SK-N-SH (cell line): Measurements from ENCODE around the gene FOXF1. TPM values are rescaled to one million over a fixed set of nuclear protein-coding genes. Genes with fewer than 3 reads are reported as not detected.
A peak's percentile ranks its signal among the peaks of the same experiment; 100 is the strongest.

Experiments used
- CTCF ChIA-PET: fragments of 300-600, 350-600 bp; formaldehyde crosslinking; extraction: SDS; loops from one replicate; lab custom pipeline; 2021; lab: Yijun Ruan, JAX
- POLR2A ChIA-PET: fragments of 350-600 bp; sonication (Branson Sonifier 250); formaldehyde crosslinking; extraction: SDS; loops from one replicate; lab custom pipeline; 2020; ENCODE audit warnings: antibody characterized with exemption, inconsistent platforms; lab: Yijun Ruan, JAX
- DNase-seq: peaks from one replicate; pipeline ENCODE4 v3.0.0; 2012
- H2AFZ ChIP-seq: fragments of 200-600 bp; sonication (generic); 2 replicates; pipeline ENCODE4 v1.8.1; 2016; ENCODE audit warnings: antibody characterized with exemption, mild to moderate bottlenecking, low read depth
- H3F3A ChIP-seq: fragments of 200-600 bp; sonication (generic); replicated peaks from 2 replicates; pipeline ENCODE3; 2016; ENCODE audit warnings: antibody characterized with exemption, mild to moderate bottlenecking; ENCODE audit not compliant: insufficient read depth
- H3K27ac ChIP-seq, 2 experiments: fragments of 200-500 bp in 1 of 2; fragments of 200-600 bp in 1 of 2; sonication (Bioruptor generic) in 1 of 2; sonication (generic), shearing (Covaris generic) in 1 of 2; 2 replicates each; pipeline versions ENCODE4 v1.5.1 to v1.6.1; 2014 to 2016; ENCODE audit warnings: low read depth in 2 of 2, inconsistent platforms in 1 of 2, low read length in 1 of 2, mild to moderate bottlenecking in 1 of 2, mixed read lengths in 1 of 2
- H3K27me3 ChIP-seq: fragments of 200-600 bp; sonication (generic), shearing (Covaris generic); 2 replicates; pipeline ENCODE4 v1.6.1; 2016; ENCODE audit warnings: mixed run types; ENCODE audit not compliant: insufficient read depth
- H3K36me3 ChIP-seq, 2 experiments: fragments of 200-500 bp in 1 of 2; fragments of 200-600 bp in 1 of 2; sonication (Bioruptor generic) in 1 of 2; sonication (generic) in 1 of 2; replicated peaks in 1 of 2; 2 replicates each; pipeline versions ENCODE3 to v1.5.1; 2014 to 2016; ENCODE audit warnings: low read length in 1 of 2, mild to moderate bottlenecking in 1 of 2; ENCODE audit not compliant: insufficient read depth in 2 of 2, control insufficient read depth in 1 of 2
- H3K4me1 ChIP-seq, 2 experiments: fragments of 200-500 bp in 1 of 2; fragments of 200-600 bp in 1 of 2; sonication (Bioruptor generic) in 1 of 2; sonication (generic), shearing (Covaris generic) in 1 of 2; 2 replicates each; pipeline versions ENCODE4 v1.5.1 to v1.6.1; 2014 to 2016; ENCODE audit warnings: low read depth in 1 of 2, low read length in 1 of 2, mixed run types in 1 of 2; ENCODE audit not compliant: insufficient read depth in 2 of 2, control insufficient read depth in 1 of 2
- H3K4me2 ChIP-seq: fragments of 200-600 bp; sonication (generic), shearing (Covaris generic); 2 replicates; pipeline ENCODE4 v1.6.1; 2017; ENCODE audit warnings: mixed run types
- H3K4me3 ChIP-seq, 2 experiments: fragments of 200-500 bp in 1 of 2; fragments of 200-600 bp in 1 of 2; sonication (Bioruptor generic) in 1 of 2; sonication (generic), shearing (Covaris generic) in 1 of 2; 2 replicates each; pipeline versions ENCODE4 v1.5.1 to v1.8.1; 2014 to 2016; ENCODE audit warnings: low read depth in 2 of 2, inconsistent platforms in 1 of 2, low read length in 1 of 2, mild to moderate bottlenecking in 1 of 2, mixed read lengths in 1 of 2, moderate library complexity in 1 of 2
- H3K79me2 ChIP-seq: fragments of 200-600 bp; sonication (generic); 2 replicates; pipeline ENCODE4 v1.8.1; 2017; ENCODE audit warnings: mild to moderate bottlenecking; ENCODE audit not compliant: insufficient read depth
- H3K9ac ChIP-seq: fragments of 200-600 bp; sonication (generic); 2 replicates; pipeline ENCODE4 v1.6.1; 2017; ENCODE audit warnings: mixed run types
- H3K9me2 ChIP-seq: fragments of 200-600 bp; sonication (generic); 2 replicates; pipeline ENCODE4 v1.6.1; 2017; ENCODE audit warnings: mixed run types
- H3K9me3 ChIP-seq: fragments of 200-600 bp; sonication (generic); 2 replicates; pipeline ENCODE4 v1.6.1; 2017; ENCODE audit warnings: mixed run types, mild to moderate bottlenecking, moderate library complexity
- H4K20me1 ChIP-seq: fragments of 200-600 bp; sonication (generic); 2 replicates; pipeline ENCODE4 v1.6.1; 2017; ENCODE audit warnings: mild to moderate bottlenecking, mixed run types; ENCODE audit not compliant: insufficient read depth
- ELF1 ChIP-seq: IDR thresholded peaks from 2 replicates; pipeline ENCODE4 v1.4.0; 2012
- EP300 ChIP-seq, 2 experiments: IDR thresholded peaks; 2 replicates each; pipeline versions ENCODE4 v1.4.0 to v1.6.1; 2012; ENCODE audit warnings: borderline replicate concordance in 1 of 2, low read depth in 1 of 2, low read length in 1 of 2
- EZH2phosphoT487 ChIP-seq: fragments of 200-600 bp; sonication (generic); IDR thresholded peaks from 2 replicates; pipeline ENCODE4 v1.6.1; 2017; ENCODE audit warnings: low read depth, mixed run types, mild to moderate bottlenecking, antibody characterized with exemption, moderate library complexity, borderline replicate concordance
- MEF2A ChIP-seq: IDR thresholded peaks from 2 replicates; pipeline ENCODE4 v1.4.0; 2012; ENCODE audit warnings: low read depth, borderline replicate concordance
- NFIC ChIP-seq: IDR thresholded peaks from 2 replicates; pipeline ENCODE4 v1.4.0; 2012; ENCODE audit warnings: borderline replicate concordance
- NRF1 ChIP-seq: IDR thresholded peaks from 2 replicates; pipeline ENCODE4 v1.6.1; 2012; ENCODE audit warnings: low read depth, mild to moderate bottlenecking, low read length
- RCOR1 ChIP-seq: fragments of 150-350 bp; IDR thresholded peaks from 2 replicates; pipeline ENCODE4 v1.6.1; 2017; ENCODE audit warnings: antibody characterized with exemption, low read length
- TCF12 ChIP-seq: IDR thresholded peaks from 2 replicates; pipeline ENCODE4 v1.4.0; 2012
- WGBS: methylation state at CpG from one replicate; pipeline ENCODE4 v1.1.6; 2017; ENCODE audit warnings: low lambda C conversion rate; 5-methylcytosine and 5-hydroxymethylcytosine counted together
- polyA plus RNA-seq, 3 experiments: library from polyadenylated mRNA; depleted of rRNA; stranded (reverse); fragments of >200 nt; gene quantifications; 2 replicates each; pipeline ENCODE4 v1.2.3, GENCODE V29; 2012
- TF ChIP-seq, protein P1 (sequence below): fragments of 150-350 bp; IDR thresholded peaks from 2 replicates; pipeline ENCODE4 v1.6.1; 2016; ENCODE audit warnings: mild to moderate bottlenecking, low read depth, low read length

Gene FOXF1
- polyA plus RNA-seq, 1 of the 3 experiments (the other 2 are of a cell fraction): 0.02 TPM

DNA sequence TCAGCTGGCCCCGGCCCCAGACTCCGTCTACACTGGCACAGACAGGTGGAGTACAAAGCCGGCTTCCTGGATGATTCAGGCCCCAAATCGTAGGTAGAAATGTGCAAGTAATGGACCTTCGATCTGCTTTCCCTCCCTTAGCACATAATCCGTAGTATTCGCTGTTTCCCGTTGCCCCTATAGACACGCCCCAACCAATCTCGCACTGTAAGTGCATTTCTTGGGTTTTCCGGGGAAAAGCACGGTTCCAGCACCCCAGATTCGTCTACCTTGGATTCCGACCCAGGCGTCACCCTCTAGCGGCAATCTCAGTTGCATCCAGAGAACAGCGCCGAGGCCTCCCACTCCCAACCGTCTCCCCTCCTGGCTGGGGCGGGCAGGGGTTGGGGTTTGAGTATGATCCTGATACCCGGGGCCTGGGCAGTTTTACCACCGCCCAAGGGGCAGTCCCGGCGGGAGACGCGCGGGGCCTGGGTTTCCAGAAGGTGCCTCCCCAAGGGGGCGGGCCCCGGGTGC, 12.1 kb upstream of the FOXF1 start:
- H3K9me2 ChIP-seq: no peaks in the 10 kb centered on the region
- no peaks in the 10 kb centered on the region for H3K9me3 ChIP-seq
- no peaks in the 10 kb centered on the region for H3K36me3 ChIP-seq
- CTCF ChIA-PET: interaction anchor here (4.1 kb wide), 1 partner anchor 20 kb away, joined by 24 read pairs; no protein-coding TSS in a partner anchor
- H4K20me1 ChIP-seq: 0 out of 2 replicates have a peak, but pooled peaks cover 4% of the 10 kb centered on the region
- H3F3A ChIP-seq: no peaks in the 10 kb centered on the region
- no peak overlapping the region for H2AFZ ChIP-seq
- no peak overlapping the region for H3K9ac ChIP-seq
- no peaks in the 10 kb centered on the region for H3K4me1 ChIP-seq
- POLR2A ChIA-PET: no interaction called here
- no peaks in the 10 kb centered on the region for H3K79me2 ChIP-seq
- H3K4me2 ChIP-seq: no peak overlapping the region
- DNase-seq: no peak
- H3K27me3 ChIP-seq: peaks cover 97% of the 10 kb centered on the region
- TF ChIP-seq RCOR1: no peak
- no peak for TF ChIP-seq MEF2A
- TF ChIP-seq EZH2phosphoT487: 0 out of 2 replicates have a peak, but pooled peaks have one; percentile 13
- TF ChIP-seq, all 33 proteins: peak for 1
- no peak overlapping the region for H3K27ac ChIP-seq
- H3K4me3 ChIP-seq: no peak overlapping the region
- WGBS: 13% methylated on average over 16 of the region's 29 CpGs

GRCh38 chr16:86498671-86499439, 11.5 kb upstream of the FOXF1 start:
- WGBS: 5% methylated on average over 29 of the region's 61 CpGs
- H3K4me3 ChIP-seq: no peak overlapping the region

DNA sequence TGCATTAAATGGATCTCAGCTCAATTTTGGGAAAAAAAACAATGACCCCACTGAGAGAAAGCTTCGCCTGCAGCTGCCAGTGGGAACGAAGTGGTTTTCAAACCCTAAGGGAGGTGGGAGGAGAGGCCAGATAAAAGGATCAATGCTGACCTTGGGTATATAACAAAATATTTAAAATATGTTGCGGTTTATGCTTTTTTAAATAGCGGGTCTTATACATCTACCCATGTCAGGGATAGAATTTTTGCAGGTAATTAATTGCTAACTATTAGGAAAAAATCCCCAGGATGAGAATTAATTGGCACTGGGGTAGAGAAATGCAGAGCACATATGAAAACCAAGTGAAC, 10.9 kb upstream of the FOXF1 start:
- H3K4me2 ChIP-seq: no peak overlapping the region
- CTCF ChIA-PET: interaction anchor here (0.8 to 4.1 kb wide), 2 partner anchors 18 to 21 kb away, joined by 3 to 24 read pairs; no protein-coding TSS in a partner anchor
- no peaks in the 10 kb centered on the region for H3K79me2 ChIP-seq

More at GRCh38 chr16:86498671-86499439, 11.5 kb upstream of the FOXF1 start:
- Histone ChIP-seq H3F3A (no peaks in the 10 kb centered on the region), H3K27ac (no peak overlapping the region), H3K36me3 (no peaks in the 10 kb centered on the region), H2AFZ (no peak overlapping the region), H3K27me3 (peaks cover 97% of the 10 kb centered on the region), H3K4me1 (no peaks in the 10 kb centered on the region), H3K9me3 (no peaks in the 10 kb centered on the region), H4K20me1 (0 out of 2 replicates have a peak, but pooled peaks cover 4% of the 10 kb centered on the region), H3K9me2 (no peaks in the 10 kb centered on the region), H3K9ac (no peak overlapping the region), H3K4me2 (no peak overlapping the region), H3K79me2 (no peaks in the 10 kb centered on the region)
- peak; percentile 59; the same call in 1 of the 2 replicates for TF ChIP-seq EZH2phosphoT487
- no peak for TF ChIP-seq EP300 (IDR thresholded peaks at IDR 0.05; ENCODE audit: borderline replicate concordance in 1 of 2, low read depth in 1 of 2, low read length in 1 of 2)
- ChIA-PET CTCF (interaction anchor here (0.8 to 4.1 kb wide), 2 partner anchors 19 to 22 kb away, joined by 3 to 24 read pairs; no protein-coding TSS in a partner anchor), POLR2A (no interaction called here)
- no peak for DNase-seq

More for the DNA sequence above, 10.9 kb upstream of the FOXF1 start:
- Histone ChIP-seq H3K4me1 (no peaks in the 10 kb centered on the region), H3K9me2 (no peaks in the 10 kb centered on the region), H3K36me3 (no peaks in the 10 kb centered on the region), H3K27me3 (peaks cover 97% of the 10 kb centered on the region), H3F3A (no peaks in the 10 kb centered on the region), H4K20me1 (0 out of 2 replicates have a peak, but pooled peaks cover 8% of the 10 kb centered on the region), H2AFZ (no peak overlapping the region), H3K9ac (no peak overlapping the region), H3K27ac (no peak overlapping the region), H3K4me3 (no peak overlapping the region), H3K9me3 (no peaks in the 10 kb centered on the region)
- no peak for TF ChIP-seq NRF1
- TF ChIP-seq, protein P1, sequence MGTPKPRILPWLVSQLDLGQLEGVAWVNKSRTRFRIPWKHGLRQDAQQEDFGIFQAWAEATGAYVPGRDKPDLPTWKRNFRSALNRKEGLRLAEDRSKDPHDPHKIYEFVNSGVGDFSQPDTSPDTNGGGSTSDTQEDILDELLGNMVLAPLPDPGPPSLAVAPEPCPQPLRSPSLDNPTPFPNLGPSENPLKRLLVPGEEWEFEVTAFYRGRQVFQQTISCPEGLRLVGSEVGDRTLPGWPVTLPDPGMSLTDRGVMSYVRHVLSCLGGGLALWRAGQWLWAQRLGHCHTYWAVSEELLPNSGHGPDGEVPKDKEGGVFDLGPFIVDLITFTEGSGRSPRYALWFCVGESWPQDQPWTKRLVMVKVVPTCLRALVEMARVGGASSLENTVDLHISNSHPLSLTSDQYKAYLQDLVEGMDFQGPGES: no peak
- no peak for TF ChIP-seq TCF12
- no peak for TF ChIP-seq NFIC
- TF ChIP-seq ELF1: no peak
- DNase-seq: no peak
- WGBS: 28% methylated on average over 4 of the region's 4 CpGs
- POLR2A ChIA-PET: no interaction called here
